ENCODE results near the gene N4BP3.

GRCh38 chr5:178090856-178091255 is 22.5 kb upstream of the N4BP3 start:
- TF ChIP-seq CTCF (conservative IDR thresholded peaks at IDR 0.05; ENCODE audit: low read length) = no peak
- TF ChIP-seq EZH2phosphoT487 (IDR thresholded peaks at IDR 0.05; ENCODE audit: borderline replicate concordance, low read depth, low read length) = no peak
